GM12865 (cell line): Measurements from ENCODE around the gene DHCR24.
A peak's percentile ranks its signal among the peaks of the same experiment; 100 is the strongest.

Experiments
- DNase-seq: peaks from one replicate; pipeline ENCODE4 v3.0.0; 2010; ENCODE audit warnings: low read depth
- H3K4me3 ChIP-seq: 2 replicates; pipeline ENCODE4 v1.5.1; 2011; ENCODE audit warnings: mild to moderate bottlenecking, low read depth, low read length, control low read depth
- CTCF ChIP-seq: IDR thresholded peaks from 2 replicates; pipeline ENCODE4 v1.5.1; 2011; ENCODE audit warnings: low read length, control low read depth, low read depth, inconsistent platforms; ENCODE audit not compliant: insufficient read depth; ENCODE audit errors: missing control alignments

Gene DHCR24

GRCh38 chr1:54812801-54813484 is 74.1 kb downstream of the DHCR24 start:
- no peak for TF ChIP-seq CTCF
- no peak overlapping the region for H3K4me3 ChIP-seq
- peak; percentile 78 for DNase-seq

- H3K4me3 ChIP-seq, result no peak overlapping the region
- no peak for TF ChIP-seq CTCF
- DNase-seq, result no peak
Measured at GRCh38 chr1:54811739-54812655, 75.0 kb downstream of the DHCR24 start.

GRCh38 chr1:54811066-54811465 is 75.9 kb downstream of the DHCR24 start:
- H3K4me3 ChIP-seq, result no peak overlapping the region
- TF ChIP-seq CTCF, result no peak
- DNase-seq, result no peak

GRCh38 chr1:54810153-54810942 is 76.6 kb downstream of the DHCR24 start:
- peak; percentile 67 for DNase-seq
- H3K4me3 ChIP-seq, result no peak overlapping the region
- peak; percentile 94 for TF ChIP-seq CTCF

- TF ChIP-seq CTCF, result no peak
- DNase-seq, result no peak
- H3K4me3 ChIP-seq, result no peak overlapping the region
Measured at GRCh38 chr1:54809496-54810074, 77.4 kb downstream of the DHCR24 start.

GRCh38 chr1:54808443-54809207 is 78.4 kb downstream of the DHCR24 start:
- TF ChIP-seq CTCF, result peak; percentile 17
- no peak for DNase-seq
- no peak overlapping the region for H3K4me3 ChIP-seq
